RWPE1 (cell line): ENCODE measurements around the gene CD9.
A peak's percentile ranks its signal among the peaks of the same experiment; 100 is the strongest.

ENCODE experiments used
- CTCF ChIA-PET: fragments of 350-600 bp; sonication (Branson Sonifier 250); formaldehyde crosslinking; extraction: SDS; loops from one replicate; lab custom pipeline; 2021; lab: Yijun Ruan, JAX
- POLR2A ChIA-PET: fragments of 400-600 bp; formaldehyde crosslinking; extraction: SDS; loops from one replicate; lab custom pipeline; 2020; ENCODE audit warnings: antibody characterized with exemption; ENCODE audit not compliant: low non-redundant PET; lab: Yijun Ruan, JAX
- DNase-seq: peaks from one replicate; pipeline ENCODE4 v3.0.0; 2012; ENCODE audit warnings: low spot score
- H3K27ac ChIP-seq: fragments of 450-650 bp; 2 replicates; pipeline ENCODE4 v1.5.1; 2017
- TF ChIP-seq, protein P1 (sequence below): fragments of 450-650 bp; conservative IDR thresholded peaks from 2 replicates; pipeline ENCODE4 v1.5.1; 2017; ENCODE audit warnings: low read depth, mild to moderate bottlenecking

Gene CD9

DNA sequence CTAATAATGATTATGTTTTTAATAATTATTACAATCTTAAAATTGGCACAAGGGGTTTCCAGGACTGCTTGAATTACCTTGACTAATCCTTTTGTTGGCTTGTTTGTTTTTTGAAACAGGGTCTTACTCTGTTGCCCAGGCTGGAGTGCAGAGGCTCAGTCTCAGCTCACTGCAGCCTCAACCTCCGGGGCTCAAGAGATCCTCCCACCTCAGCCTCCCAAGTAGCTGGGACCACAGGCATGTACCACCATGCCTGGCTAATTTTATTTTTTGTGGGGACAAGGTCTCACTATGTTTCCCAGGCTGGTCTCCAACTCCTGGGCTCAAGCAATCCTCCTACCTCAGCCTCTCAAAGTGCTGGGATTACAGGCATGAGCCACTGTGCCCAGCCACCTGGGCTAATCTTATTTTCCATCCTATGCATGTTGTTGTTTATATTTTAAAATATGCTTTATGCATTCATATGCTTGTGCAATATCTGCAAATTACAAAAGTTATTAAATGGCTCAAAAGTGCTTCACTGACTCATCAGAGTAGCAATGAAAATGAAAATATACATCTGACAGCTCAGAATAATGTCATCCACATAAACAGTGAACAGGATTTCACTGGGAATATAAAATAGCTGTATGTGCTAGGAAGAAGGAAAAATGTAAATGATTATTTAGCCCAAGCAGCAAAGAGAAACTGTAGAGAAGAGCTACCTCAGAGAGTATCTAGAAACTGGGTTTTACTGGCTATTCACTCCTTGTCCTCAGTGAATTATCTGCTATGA, 85.5 kb downstream of the CD9 start:
- H3K27ac ChIP-seq = peak overlapping the region; percentile 69
- ChIA-PET POLR2A (no interaction called here), CTCF (interaction anchor here (0.7 to 2.0 kb wide), 6 partner anchors 56 to 298 kb away, joined by 3 to 10 read pairs (median 5); partner anchors contain the start of gene TNFRSF1A)
- TF ChIP-seq, protein P1, sequence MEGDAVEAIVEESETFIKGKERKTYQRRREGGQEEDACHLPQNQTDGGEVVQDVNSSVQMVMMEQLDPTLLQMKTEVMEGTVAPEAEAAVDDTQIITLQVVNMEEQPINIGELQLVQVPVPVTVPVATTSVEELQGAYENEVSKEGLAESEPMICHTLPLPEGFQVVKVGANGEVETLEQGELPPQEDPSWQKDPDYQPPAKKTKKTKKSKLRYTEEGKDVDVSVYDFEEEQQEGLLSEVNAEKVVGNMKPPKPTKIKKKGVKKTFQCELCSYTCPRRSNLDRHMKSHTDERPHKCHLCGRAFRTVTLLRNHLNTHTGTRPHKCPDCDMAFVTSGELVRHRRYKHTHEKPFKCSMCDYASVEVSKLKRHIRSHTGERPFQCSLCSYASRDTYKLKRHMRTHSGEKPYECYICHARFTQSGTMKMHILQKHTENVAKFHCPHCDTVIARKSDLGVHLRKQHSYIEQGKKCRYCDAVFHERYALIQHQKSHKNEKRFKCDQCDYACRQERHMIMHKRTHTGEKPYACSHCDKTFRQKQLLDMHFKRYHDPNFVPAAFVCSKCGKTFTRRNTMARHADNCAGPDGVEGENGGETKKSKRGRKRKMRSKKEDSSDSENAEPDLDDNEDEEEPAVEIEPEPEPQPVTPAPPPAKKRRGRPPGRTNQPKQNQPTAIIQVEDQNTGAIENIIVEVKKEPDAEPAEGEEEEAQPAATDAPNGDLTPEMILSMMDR = no peak
- DNase-seq = peak; percentile 49
